GM19035 (cell line): ENCODE measurements around the gene EYA3.

Source experiments
- ATAC-seq: cut with Tn5 transposase; IDR thresholded peaks from one replicate; pipeline ENCODE4 v1.9.1; 2021; ENCODE audit not compliant: unreplicated experiment

The EYA3 gene

GRCh38 chr1:28112388-28113241 lies 24.2 kb upstream of the EYA3 start:
- ATAC-seq = no peak

- ATAC-seq = no peak
Measured at GRCh38 chr1:28111157-28111556, 22.7 kb upstream of the EYA3 start.

GRCh38 chr1:28110555-28110954 lies 22.1 kb upstream of the EYA3 start:
- no peak for ATAC-seq

GRCh38 chr1:28109639-28110038 lies 21.2 kb upstream of the EYA3 start:
- no peak for ATAC-seq

- ATAC-seq = no peak
Measured at GRCh38 chr1:28108001-28108400, 19.6 kb upstream of the EYA3 start.

GRCh38 chr1:28104866-28105467 lies 16.6 kb upstream of the EYA3 start:
- no peak for ATAC-seq

GRCh38 chr1:28102189-28102588 lies 13.8 kb upstream of the EYA3 start:
- ATAC-seq = no peak

GRCh38 chr1:28099050-28099769 lies 10.8 kb upstream of the EYA3 start:
- ATAC-seq = no peak

- no peak for ATAC-seq
Measured at GRCh38 chr1:28097100-28097472, 8.7 kb upstream of the EYA3 start.

- no peak for ATAC-seq
Measured at GRCh38 chr1:28096210-28097099, 8.0 kb upstream of the EYA3 start.

GRCh38 chr1:28091043-28091781 lies 2.8 kb upstream of the EYA3 start:
- no peak for ATAC-seq

GRCh38 chr1:28087614-28088167 lies 719 bp downstream of the EYA3 start:
- no peak for ATAC-seq

- no peak for ATAC-seq
Measured at GRCh38 chr1:28086651-28087050, 1.8 kb downstream of the EYA3 start.

- no peak for ATAC-seq
Measured at GRCh38 chr1:28085129-28085528, 3.3 kb downstream of the EYA3 start.

GRCh38 chr1:28083876-28084275 lies 4.5 kb downstream of the EYA3 start:
- no peak for ATAC-seq

- ATAC-seq = no peak
Measured at GRCh38 chr1:28078680-28079626, 9.5 kb downstream of the EYA3 start.

- ATAC-seq = no peak
Measured at GRCh38 chr1:28078262-28078661, 10.1 kb downstream of the EYA3 start.

GRCh38 chr1:28074892-28075511 lies 13.4 kb downstream of the EYA3 start:
- ATAC-seq = no peak
